Stimulated activated CD8-positive, alpha-beta memory T cell treated with anti-CD3 and anti-CD28 coated beads, Interleukin-7, amount 100 ng/mL, for 48 hours (primary cell): ENCODE measurements around the gene ATXN1L.
"Not testable (repeated sequence)": the region's sequence is repeated elsewhere in the genome, so short reads cannot be mapped to it uniquely, and the experiment has no call there.

ENCODE experiments used
- DNase-seq, 2 donors: peaks; one replicate each; pipeline ENCODE4 v3.0.0-alpha.2; 2020; ENCODE audit warnings: low read depth in 1 of 2; ENCODE audit errors: extremely low read depth in 1 of 2

The ATXN1L gene

DNA sequence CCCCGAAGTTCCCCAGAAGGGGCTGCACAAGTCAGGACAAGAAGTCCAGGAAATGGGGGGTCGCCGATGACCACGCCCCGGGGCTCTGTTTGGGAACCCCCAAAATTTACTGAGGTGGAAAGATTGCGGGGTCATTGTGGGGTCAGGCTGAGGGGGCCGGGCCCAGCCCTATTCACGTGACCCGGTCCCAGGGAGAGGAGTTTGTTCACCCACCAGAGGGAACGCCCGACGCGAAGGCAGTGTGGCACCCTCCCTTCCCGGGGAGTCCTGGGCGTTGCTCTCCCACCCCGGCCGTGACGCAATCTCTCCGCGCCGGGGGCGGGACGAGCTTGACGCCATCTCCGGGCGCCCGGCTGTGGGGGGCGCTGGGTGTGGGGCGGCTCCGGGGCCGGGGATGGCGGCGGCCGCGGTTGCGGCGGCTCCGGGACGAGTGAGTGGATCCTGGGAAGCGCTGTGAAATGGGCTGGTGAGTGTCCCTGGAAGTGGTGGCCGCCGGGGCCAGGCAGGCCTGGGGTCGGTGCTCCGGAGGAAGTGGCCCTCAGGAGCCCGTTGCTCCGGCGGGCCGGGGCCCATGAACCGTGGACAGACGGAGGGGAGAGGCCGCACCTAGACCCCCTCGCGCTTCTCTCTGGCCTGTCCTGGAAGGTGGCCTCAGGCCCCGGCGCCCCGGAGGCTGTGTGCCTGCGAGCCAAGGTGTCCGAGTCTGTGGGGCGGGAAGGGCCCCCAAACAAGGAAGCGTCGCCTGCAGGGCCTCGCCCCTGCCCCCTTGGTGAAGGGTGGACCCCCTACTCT lies at the start of gene ATXN1L:
Gene ATXN1L (plus strand): TSS at position 338 of the 792 bp plus-strand sequence. CDS start 3,765 bp downstream, outside the sequence.
- peak; percentile 82 to 88 for DNase-seq

DNA sequence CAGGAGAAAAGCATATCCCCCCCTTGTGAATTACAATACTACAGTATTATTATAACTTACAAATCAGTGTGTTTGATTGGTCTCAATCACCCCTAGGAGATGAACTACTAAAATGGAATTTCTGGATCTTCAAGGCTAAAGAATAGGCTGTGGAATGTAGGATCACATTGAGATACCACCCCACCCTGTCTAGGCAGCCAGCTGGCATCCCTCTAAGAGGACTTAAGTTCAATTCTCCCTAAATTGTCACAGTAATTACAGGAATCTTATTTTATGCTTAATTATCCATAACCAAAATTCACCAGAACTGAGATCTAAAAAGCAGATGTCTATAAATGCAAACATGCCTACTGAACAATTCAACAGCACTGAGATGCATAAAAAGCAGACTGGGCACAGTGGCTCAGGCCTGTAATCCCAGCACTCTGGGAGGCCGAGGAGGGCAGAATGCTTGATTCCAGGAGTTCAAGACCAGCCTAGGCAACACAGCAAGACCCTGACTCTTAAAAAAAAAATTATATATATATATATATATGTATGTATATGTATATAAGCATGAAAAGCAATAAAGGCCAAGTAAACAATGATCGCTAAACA lies 49.2 kb upstream of the ATXN1L start:
- DNase-seq: no peak

DNA sequence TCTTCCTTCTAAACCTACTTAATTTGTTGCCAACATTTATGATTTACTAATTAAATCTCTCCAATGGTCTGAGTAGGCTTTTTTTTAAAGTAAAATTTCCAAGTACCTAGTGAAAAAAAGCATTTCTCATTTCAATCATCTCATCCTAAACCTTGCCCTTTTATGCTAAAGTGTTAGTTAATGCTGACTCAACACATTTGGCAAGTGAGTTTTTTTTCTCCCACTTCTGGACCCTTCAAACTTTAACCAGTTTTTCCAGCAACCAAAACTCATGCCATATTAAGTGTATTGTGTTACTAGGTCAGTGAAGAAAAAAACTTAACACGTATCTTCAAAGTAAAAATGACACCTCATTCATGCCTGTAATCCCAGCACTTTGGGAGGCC lies 42.5 kb upstream of the ATXN1L start:
- DNase-seq: no peak

- peak in 1 of 2 donors; percentile 21 for DNase-seq
Observed at GRCh38 chr16:71807905-71808592, 37.7 kb upstream of the ATXN1L start.

GRCh38 chr16:71808593-71809459 lies 37.0 kb upstream of the ATXN1L start, which contains the start of gene AP1G1:
Gene AP1G1, minus strand, starts transcription at chr16:71808834. Its CDS starts 19,355 bp downstream, at chr16:71789479.
- DNase-seq: peak; percentile 79 to 90

DNA sequence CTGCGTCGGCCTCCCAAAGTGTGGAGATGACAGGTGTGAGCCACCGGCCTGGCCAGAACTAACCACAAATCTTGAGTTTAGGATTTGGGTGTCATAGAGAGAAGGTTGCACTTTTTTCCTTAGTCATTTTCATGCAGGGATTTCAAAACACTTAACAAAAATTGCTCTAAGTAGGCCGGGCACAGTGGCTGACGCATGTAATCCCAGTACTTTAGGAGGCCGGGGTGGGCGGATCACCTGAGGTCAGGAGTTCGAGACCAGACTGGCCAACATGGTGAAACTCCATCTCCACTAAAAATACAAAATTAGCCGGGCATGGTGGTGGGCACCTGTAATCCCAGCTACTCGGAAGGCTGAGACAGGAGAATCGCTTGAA lies 35.6 kb upstream of the ATXN1L start:
- DNase-seq: not testable (repeated sequence)

DNA sequence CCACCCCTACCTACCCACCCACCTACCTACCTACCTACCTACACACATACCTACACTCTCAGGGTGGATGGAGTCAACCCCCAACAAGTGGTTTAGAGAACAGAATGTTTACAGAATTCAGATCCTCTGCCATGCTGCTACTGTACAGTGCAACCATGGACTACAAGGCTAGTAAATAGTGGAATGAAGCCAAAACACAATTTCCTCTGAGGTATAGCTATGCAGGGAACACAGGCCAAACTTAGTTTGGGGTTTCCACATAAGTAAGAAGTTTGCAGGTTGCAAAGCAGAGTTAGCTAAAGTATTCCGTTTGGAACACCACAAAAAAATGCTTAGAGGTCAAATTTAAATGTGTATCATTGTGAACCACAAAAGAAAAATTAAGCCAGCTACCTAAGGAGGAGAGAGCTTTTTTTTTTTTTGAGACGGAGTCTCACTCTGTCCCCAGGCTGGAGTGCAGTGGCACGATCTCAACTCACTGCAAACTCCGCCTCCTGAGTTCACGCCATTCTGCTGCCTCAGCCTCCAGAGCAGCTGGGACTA lies 34.4 kb upstream of the ATXN1L start:
- DNase-seq: no peak

GRCh38 chr16:71817155-71817500 lies 28.6 kb upstream of the ATXN1L start:
- DNase-seq: not testable (repeated sequence)

GRCh38 chr16:71826533-71827017 lies 19.2 kb upstream of the ATXN1L start:
- DNase-seq: no peak

- no peak for DNase-seq
Observed at GRCh38 chr16:71830359-71830758, 15.4 kb upstream of the ATXN1L start.

- not testable (repeated sequence) for DNase-seq
Observed at GRCh38 chr16:71831698-71832097, 14.1 kb upstream of the ATXN1L start.

GRCh38 chr16:71832112-71832511 lies 13.7 kb upstream of the ATXN1L start:
- not testable (repeated sequence) for DNase-seq

DNA sequence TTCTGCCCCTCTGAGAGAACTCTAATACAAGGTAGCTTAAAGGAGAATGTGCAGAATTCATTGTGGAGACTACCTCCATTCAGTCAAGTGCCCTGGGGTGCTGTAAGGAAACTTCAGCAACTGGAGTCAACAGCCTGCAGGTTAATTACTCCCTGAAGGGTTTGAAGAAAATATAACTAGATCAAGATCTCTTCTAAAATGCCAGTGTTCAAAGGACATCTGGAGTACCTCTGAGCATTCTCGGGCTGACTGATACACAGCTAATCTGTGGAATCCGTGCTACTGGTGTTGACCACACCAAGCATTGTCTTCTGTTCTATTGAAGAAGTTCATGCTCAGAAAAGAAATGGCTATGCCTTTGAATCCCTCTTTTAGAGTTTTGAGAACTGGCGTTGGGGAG lies 11.5 kb upstream of the ATXN1L start:
- DNase-seq: no peak

GRCh38 chr16:71837150-71837549 lies 8.6 kb upstream of the ATXN1L start:
- no peak for DNase-seq

GRCh38 chr16:71840052-71840451 lies 5.7 kb upstream of the ATXN1L start:
- DNase-seq: no peak

DNA sequence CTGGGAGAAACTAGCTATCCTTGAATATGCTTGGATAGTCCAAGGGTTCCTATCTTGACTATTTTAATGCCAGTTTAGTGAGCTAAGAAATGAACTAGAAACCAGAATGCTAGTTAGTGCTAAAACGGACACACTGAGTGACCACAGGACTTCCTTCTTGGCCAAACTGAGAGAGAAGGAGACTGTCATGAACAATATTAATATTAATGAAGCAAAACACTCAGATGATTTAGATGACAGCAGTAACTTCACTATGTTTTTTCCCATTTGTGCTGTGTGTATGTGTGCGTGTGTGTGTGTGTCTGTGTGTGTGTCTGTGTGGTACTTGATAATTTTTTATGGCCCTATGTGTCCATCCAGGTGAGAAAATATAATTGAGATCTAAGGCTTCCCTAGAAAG lies 2.2 kb upstream of the ATXN1L start:
- DNase-seq: no peak

- DNase-seq: no peak
Observed at GRCh38 chr16:71846431-71846830, 655 bp downstream of the ATXN1L start.

- DNase-seq: no peak
Observed at GRCh38 chr16:71847096-71847495, 1.3 kb downstream of the ATXN1L start.

- no peak for DNase-seq
Observed at GRCh38 chr16:71848622-71849021, 2.8 kb downstream of the ATXN1L start.

- DNase-seq: no peak
Observed at GRCh38 chr16:71851746-71852145, 6.0 kb downstream of the ATXN1L start.
